ENCODE data around the gene PYGO1. TPM values are rescaled to one million over a fixed set of nuclear protein-coding genes. Genes with fewer than 3 reads are reported as not detected.

The PYGO1 gene
- total RNA-seq, 1 donor from 2014 or later, result 16.1 TPM

- no peaks in the 10 kb centered on the region for H3K27me3 Mint-ChIP-seq (ENCODE audit: unreplicated experiment)
- peaks cover 33% of the 10 kb centered on the region for H3K9me3 Mint-ChIP-seq (ENCODE audit: unreplicated experiment)
- DNase-seq (ENCODE audit: extremely low spot score, unreplicated experiment), result no peak
- H3K36me3 Mint-ChIP-seq (ENCODE audit: unreplicated experiment), result peaks cover 38% of the 10 kb centered on the region
- peaks cover 15% of the 10 kb centered on the region for H3K4me1 Mint-ChIP-seq (ENCODE audit: unreplicated experiment)
- H3K4me3 Mint-ChIP-seq (ENCODE audit: unreplicated experiment), result no peak overlapping the region
- H3K27ac Mint-ChIP-seq (ENCODE audit: unreplicated experiment), result peak overlapping the region; percentile 76
- TF ChIP-seq CTCF (IDR thresholded peaks at IDR 0.05), result no peak
These were observed 35.2 kb downstream of the PYGO1 start for GRCh38 chr15:55552926-55553325.

- no peak for TF ChIP-seq CTCF (IDR thresholded peaks at IDR 0.05)
- peaks cover 16% of the 10 kb centered on the region for H3K4me1 Mint-ChIP-seq (ENCODE audit: unreplicated experiment)
- peaks cover 33% of the 10 kb centered on the region for H3K9me3 Mint-ChIP-seq (ENCODE audit: unreplicated experiment)
- H3K27me3 Mint-ChIP-seq (ENCODE audit: unreplicated experiment), result no peaks in the 10 kb centered on the region
- no peak for DNase-seq (ENCODE audit: extremely low spot score, unreplicated experiment)
- peaks cover 38% of the 10 kb centered on the region for H3K36me3 Mint-ChIP-seq (ENCODE audit: unreplicated experiment)
- peak overlapping the region; percentile 76 for H3K27ac Mint-ChIP-seq (ENCODE audit: unreplicated experiment)
- H3K4me3 Mint-ChIP-seq (ENCODE audit: unreplicated experiment), result no peak overlapping the region
These were observed 35.7 kb downstream of the PYGO1 start for GRCh38 chr15:55552451-55552850.

DNA sequence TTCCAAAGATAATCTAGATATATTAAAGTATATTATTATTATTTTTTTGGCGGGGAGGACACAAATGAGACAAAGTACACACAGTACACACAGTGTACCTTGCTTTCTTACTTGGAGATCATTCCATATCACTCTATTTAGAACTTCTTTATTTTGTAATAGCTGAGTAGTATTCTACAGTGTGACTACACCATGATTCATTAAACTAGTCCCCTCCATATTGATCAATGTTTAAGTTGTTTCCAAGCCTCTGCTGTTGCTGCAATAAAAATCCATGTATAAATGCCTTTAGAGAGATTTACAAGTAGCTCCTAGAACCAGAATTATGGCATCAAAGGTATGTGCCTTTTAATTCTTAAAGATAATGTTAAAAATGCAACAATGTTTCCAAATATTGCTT lies 38.8 kb downstream of the PYGO1 start:
- Mint-ChIP-seq H3K36me3 (ENCODE audit: unreplicated experiment) (peaks cover 34% of the 10 kb centered on the region), H3K4me3 (ENCODE audit: unreplicated experiment) (no peak overlapping the region), H3K9me3 (ENCODE audit: unreplicated experiment) (peaks cover 11% of the 10 kb centered on the region), H3K27ac (ENCODE audit: unreplicated experiment) (no peak overlapping the region), H3K27me3 (ENCODE audit: unreplicated experiment) (no peaks in the 10 kb centered on the region), H3K4me1 (ENCODE audit: unreplicated experiment) (peaks cover 25% of the 10 kb centered on the region)
- DNase-seq (ENCODE audit: extremely low spot score, unreplicated experiment), result no peak
- TF ChIP-seq CTCF (IDR thresholded peaks at IDR 0.05), result no peak

DNA sequence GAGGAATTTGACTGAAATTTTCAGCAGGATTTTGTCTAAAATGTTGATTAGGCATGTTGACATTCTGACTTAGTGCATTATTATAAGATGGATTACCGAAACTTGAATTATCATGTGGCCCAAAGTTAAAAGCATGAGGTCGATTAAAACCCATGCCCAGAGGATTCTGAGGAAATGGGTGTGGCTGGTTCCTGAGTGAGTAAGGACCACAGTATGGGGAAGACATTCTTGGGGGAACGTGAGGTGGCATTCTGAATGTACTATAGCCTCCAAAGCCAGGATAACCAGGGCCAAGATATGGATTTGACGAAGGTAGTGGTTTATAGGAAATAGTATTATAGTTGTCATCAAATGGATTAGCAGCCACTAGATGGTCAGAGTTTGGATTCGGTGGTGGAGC lies 41.4 kb downstream of the PYGO1 start:
- peaks cover 11% of the 10 kb centered on the region for H3K4me1 Mint-ChIP-seq (ENCODE audit: unreplicated experiment)
- peaks cover 31% of the 10 kb centered on the region for H3K36me3 Mint-ChIP-seq (ENCODE audit: unreplicated experiment)
- no peak overlapping the region for H3K4me3 Mint-ChIP-seq (ENCODE audit: unreplicated experiment)
- no peak for TF ChIP-seq CTCF (IDR thresholded peaks at IDR 0.05)
- no peak for DNase-seq (ENCODE audit: extremely low spot score, unreplicated experiment)
- H3K27ac Mint-ChIP-seq (ENCODE audit: unreplicated experiment), result no peak overlapping the region
- H3K27me3 Mint-ChIP-seq (ENCODE audit: unreplicated experiment), result no peaks in the 10 kb centered on the region
- peaks cover 11% of the 10 kb centered on the region for H3K9me3 Mint-ChIP-seq (ENCODE audit: unreplicated experiment)

DNA sequence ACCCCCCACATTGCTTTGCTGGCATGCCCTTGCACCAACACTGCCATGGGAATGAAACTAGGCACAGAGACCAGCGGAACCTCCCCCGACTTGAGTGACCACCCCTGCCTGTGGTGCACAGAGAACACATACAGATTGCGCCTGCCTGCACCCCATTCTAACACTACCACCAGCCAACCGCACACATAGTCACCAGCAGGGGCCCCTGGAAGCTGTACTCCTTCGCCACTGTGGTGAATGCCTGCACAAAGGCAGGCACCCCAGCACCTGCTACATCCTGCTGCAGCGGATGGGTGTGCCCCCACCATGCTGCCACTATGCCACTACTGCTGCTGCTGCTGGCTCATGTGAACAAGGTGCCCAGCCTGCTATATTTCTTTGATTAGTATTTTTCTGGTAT lies 52.7 kb downstream of the PYGO1 start:
- Mint-ChIP-seq H3K27ac (ENCODE audit: unreplicated experiment) (no peak overlapping the region), H3K4me3 (ENCODE audit: unreplicated experiment) (no peak overlapping the region), H3K36me3 (ENCODE audit: unreplicated experiment) (no peaks in the 10 kb centered on the region), H3K27me3 (ENCODE audit: unreplicated experiment) (no peaks in the 10 kb centered on the region), H3K9me3 (ENCODE audit: unreplicated experiment) (no peaks in the 10 kb centered on the region), H3K4me1 (ENCODE audit: unreplicated experiment) (peaks cover 16% of the 10 kb centered on the region)
- DNase-seq (ENCODE audit: extremely low spot score, unreplicated experiment), result no peak
- no peak for TF ChIP-seq CTCF (IDR thresholded peaks at IDR 0.05)
